Measurements from ENCODE around the gene STK24. TPM values are rescaled to one million over a fixed set of nuclear protein-coding genes. Genes with fewer than 3 reads are reported as not detected.

The STK24 gene
- total RNA-seq, 2 experiments from 2014 or later, result 60.4 to 88.7 TPM

DNA sequence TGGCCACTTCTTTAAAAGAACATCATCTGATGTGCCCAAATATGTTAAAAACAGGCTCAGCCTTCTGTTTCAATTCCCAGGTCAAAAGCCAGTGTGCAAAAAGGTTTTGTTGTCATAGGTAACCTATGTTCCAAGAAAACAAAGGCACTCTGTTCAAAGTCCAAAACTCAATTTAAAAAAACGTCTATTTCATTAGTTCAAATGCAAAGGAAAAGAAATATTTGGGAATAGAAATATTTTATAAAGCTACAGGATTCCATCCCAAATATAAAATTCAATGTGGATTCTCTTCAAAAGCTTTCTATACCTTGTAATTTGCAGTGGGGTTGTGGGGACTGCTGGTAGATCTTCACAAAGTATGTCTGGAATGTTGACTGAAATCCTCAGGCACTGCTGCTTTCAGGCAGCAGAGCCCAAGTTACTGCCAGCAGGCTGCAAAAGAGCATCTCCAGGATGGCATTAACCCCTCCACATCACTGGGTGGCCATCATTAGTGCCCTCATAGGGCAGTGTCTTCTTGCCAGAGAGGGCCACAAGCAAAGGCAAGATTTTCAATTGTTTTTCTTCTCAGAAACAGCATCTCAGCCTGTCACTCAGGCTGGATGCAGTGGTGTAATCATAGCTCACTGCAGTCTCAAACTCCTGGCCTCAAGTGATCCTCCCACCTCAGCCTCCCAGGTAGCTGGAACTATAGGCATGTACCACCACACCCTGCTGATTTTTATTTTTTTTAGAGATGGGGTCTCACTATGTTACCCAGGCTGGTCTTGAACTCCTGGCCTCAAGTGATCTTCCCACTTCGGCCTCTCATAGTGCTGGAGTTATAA is 22.8 kb upstream of the STK24 start:
- DNase-seq (ENCODE audit: low spot score), result no peak
- ChIA-PET POLR2A (interaction anchor here (0.6 to 1.1 kb wide), 3 partner anchors 10 to 605 kb away, joined by 3 read pairs; no protein-coding TSS in a partner anchor), CTCF (ENCODE audit: unreplicated experiment) (no interaction called here)
- TF ChIP-seq, protein P1, sequence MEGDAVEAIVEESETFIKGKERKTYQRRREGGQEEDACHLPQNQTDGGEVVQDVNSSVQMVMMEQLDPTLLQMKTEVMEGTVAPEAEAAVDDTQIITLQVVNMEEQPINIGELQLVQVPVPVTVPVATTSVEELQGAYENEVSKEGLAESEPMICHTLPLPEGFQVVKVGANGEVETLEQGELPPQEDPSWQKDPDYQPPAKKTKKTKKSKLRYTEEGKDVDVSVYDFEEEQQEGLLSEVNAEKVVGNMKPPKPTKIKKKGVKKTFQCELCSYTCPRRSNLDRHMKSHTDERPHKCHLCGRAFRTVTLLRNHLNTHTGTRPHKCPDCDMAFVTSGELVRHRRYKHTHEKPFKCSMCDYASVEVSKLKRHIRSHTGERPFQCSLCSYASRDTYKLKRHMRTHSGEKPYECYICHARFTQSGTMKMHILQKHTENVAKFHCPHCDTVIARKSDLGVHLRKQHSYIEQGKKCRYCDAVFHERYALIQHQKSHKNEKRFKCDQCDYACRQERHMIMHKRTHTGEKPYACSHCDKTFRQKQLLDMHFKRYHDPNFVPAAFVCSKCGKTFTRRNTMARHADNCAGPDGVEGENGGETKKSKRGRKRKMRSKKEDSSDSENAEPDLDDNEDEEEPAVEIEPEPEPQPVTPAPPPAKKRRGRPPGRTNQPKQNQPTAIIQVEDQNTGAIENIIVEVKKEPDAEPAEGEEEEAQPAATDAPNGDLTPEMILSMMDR (conservative IDR thresholded peaks at IDR 0.05; ENCODE audit: low read length), result no peak
- no peak for TF ChIP-seq EZH2phosphoT487 (IDR thresholded peaks at IDR 0.05; ENCODE audit: borderline replicate concordance, low read depth, low read length)
- Histone ChIP-seq H3K4me1 (ENCODE audit: insufficient read depth, low read length, poor library complexity, severe bottlenecking) (no peaks in the 10 kb centered on the region), H2AFZ (ENCODE audit: low read length) (no peak overlapping the region), H3K4me3 (ENCODE audit: low read depth, low read length, poor library complexity, severe bottlenecking) (no peak overlapping the region), H3K79me2 (ENCODE audit: insufficient read depth, low read depth, low read length) (no peaks in the 10 kb centered on the region), H3K9me3 (ENCODE audit: low read length) (no peaks in the 10 kb centered on the region), H4K20me1 (ENCODE audit: insufficient read depth, low read length) (no peaks in the 10 kb centered on the region), H3K36me3 (ENCODE audit: insufficient read depth, low read length) (no peaks in the 10 kb centered on the region), H3K9me2 (ENCODE audit: insufficient read depth, low read length) (no peaks in the 10 kb centered on the region), H3K4me2 (ENCODE audit: low read length) (no peak overlapping the region), H3K27ac (ENCODE audit: low read depth, low read length, poor library complexity, severe bottlenecking) (no peak overlapping the region)
- intact Hi-C loops (cut with micrococcal nuclease; ENCODE audit: unreplicated experiment), result no loop called here
- no TSS peak for BruUV-seq (replicated peaks)

DNA sequence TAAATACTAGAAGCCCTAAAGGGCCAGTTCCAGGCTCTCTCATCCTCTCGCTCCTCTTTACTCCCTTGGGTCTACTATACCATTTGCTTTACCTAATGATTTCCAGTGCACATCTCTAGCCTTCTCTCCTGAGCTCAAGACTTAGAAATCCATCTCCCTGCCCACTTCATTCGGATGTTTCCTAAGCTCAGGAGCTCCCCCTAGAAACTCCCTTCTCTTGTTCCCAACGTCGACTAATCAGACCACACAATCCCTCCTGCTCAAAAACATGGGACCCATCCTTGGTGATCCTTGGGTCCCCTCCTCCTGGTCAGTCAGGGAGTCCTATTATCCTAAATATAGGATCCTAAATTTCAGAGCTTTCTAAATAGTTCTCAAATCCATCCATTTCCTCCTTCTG is 21.1 kb upstream of the STK24 start:
- Histone ChIP-seq H4K20me1 (ENCODE audit: insufficient read depth, low read length) (no peaks in the 10 kb centered on the region), H3K9me2 (ENCODE audit: insufficient read depth, low read length) (no peaks in the 10 kb centered on the region), H2AFZ (ENCODE audit: low read length) (no peak overlapping the region), H3K27ac (ENCODE audit: low read depth, low read length, poor library complexity, severe bottlenecking) (no peak overlapping the region), H3K4me1 (ENCODE audit: insufficient read depth, low read length, poor library complexity, severe bottlenecking) (no peaks in the 10 kb centered on the region), H3K4me2 (ENCODE audit: low read length) (no peak overlapping the region), H3K4me3 (ENCODE audit: low read depth, low read length, poor library complexity, severe bottlenecking) (no peak overlapping the region), H3K36me3 (ENCODE audit: insufficient read depth, low read length) (no peaks in the 10 kb centered on the region), H3K79me2 (ENCODE audit: insufficient read depth, low read depth, low read length) (no peaks in the 10 kb centered on the region), H3K9me3 (ENCODE audit: low read length) (no peaks in the 10 kb centered on the region)
- DNase-seq (ENCODE audit: low spot score), result no peak
- POLR2A ChIA-PET, result interaction anchor here (0.5 kb wide), 1 partner anchor 17 kb away, joined by 5 read pairs; no protein-coding TSS in a partner anchor
- intact Hi-C loops (cut with micrococcal nuclease; ENCODE audit: unreplicated experiment), result no loop called here
- no peak for TF ChIP-seq EZH2phosphoT487 (IDR thresholded peaks at IDR 0.05; ENCODE audit: borderline replicate concordance, low read depth, low read length)
- TF ChIP-seq, protein P1 (conservative IDR thresholded peaks at IDR 0.05; ENCODE audit: low read length), result no peak
- BruUV-seq (replicated peaks), result no TSS peak
- CTCF ChIA-PET (ENCODE audit: unreplicated experiment), result no interaction called here

GRCh38 chr13:98595134-98595533 is 18.2 kb upstream of the STK24 start:
- no peak for TF ChIP-seq EZH2phosphoT487 (IDR thresholded peaks at IDR 0.05; ENCODE audit: borderline replicate concordance, low read depth, low read length)
- TF ChIP-seq, protein P1 (conservative IDR thresholded peaks at IDR 0.05; ENCODE audit: low read length), result no peak
- no peaks in the 10 kb centered on the region for H3K9me3 ChIP-seq (ENCODE audit: low read length)
- no peaks in the 10 kb centered on the region for H4K20me1 ChIP-seq (ENCODE audit: insufficient read depth, low read length)
- CTCF ChIA-PET (ENCODE audit: unreplicated experiment), result no interaction called here
- H3K4me3 ChIP-seq (ENCODE audit: low read depth, low read length, poor library complexity, severe bottlenecking), result no peak overlapping the region
- no TSS peak for BruUV-seq (replicated peaks)
- intact Hi-C loops (cut with micrococcal nuclease; ENCODE audit: unreplicated experiment), result no loop called here
- POLR2A ChIA-PET, result no interaction called here
- H3K9me2 ChIP-seq (ENCODE audit: insufficient read depth, low read length), result no peaks in the 10 kb centered on the region
- H3K79me2 ChIP-seq (ENCODE audit: insufficient read depth, low read depth, low read length), result no peaks in the 10 kb centered on the region
- H3K4me2 ChIP-seq (ENCODE audit: low read length), result no peak overlapping the region
- no peaks in the 10 kb centered on the region for H3K4me1 ChIP-seq (ENCODE audit: insufficient read depth, low read length, poor library complexity, severe bottlenecking)
- no peak overlapping the region for H2AFZ ChIP-seq (ENCODE audit: low read length)
- no peak overlapping the region for H3K27ac ChIP-seq (ENCODE audit: low read depth, low read length, poor library complexity, severe bottlenecking)
- H3K36me3 ChIP-seq (ENCODE audit: insufficient read depth, low read length), result no peaks in the 10 kb centered on the region
- no peak for DNase-seq (ENCODE audit: low spot score)

Measured in OCI-LY7 (cell line).